Peyer's patch (tissue), 4 donors: ENCODE data around the gene SMARCA2.

Source experiments
- CTCF ChIP-seq, 6 experiments: fragments of 450-650 bp in 4 of 6; fragments of 200-600 bp in 2 of 6; sonication (generic) in 1 of 6; IDR thresholded peaks; one replicate each; pipeline ENCODE4 v1.5.1; 2017 to 2019; ENCODE audit warnings: antibody characterized with exemption in 6 of 6, mild to moderate bottlenecking in 3 of 6, moderate library complexity in 1 of 6
- POLR2A ChIP-seq, 2 donors: fragments of 450-650 bp; IDR thresholded peaks; one replicate each; pipeline ENCODE4 v1.5.1; 2017; ENCODE audit warnings: antibody characterized with exemption in 2 of 2, mild to moderate bottlenecking in 2 of 2, moderate library complexity in 2 of 2

- TF ChIP-seq CTCF (IDR thresholded peaks at IDR 0.05) (no peak), POLR2A (IDR thresholded peaks at IDR 0.05) (no peak)
Measured at GRCh38 chr9:2191609-2191972, 176.4 kb downstream of the SMARCA2 start.
